Activated CD4-positive, alpha-beta T cell treated with anti-CD3 and anti-CD28 coated beads, Interleukin-10, Interleukin-2, amounts not matched to agents 100 ng/mL and 50 ng/mL, durations not matched to agents 16 hours and 8 hours (primary cell): ENCODE results near the gene GALNT14.

Experiments
- DNase-seq: peaks from one replicate; pipeline ENCODE4 v3.0.0-alpha.2; 2020

The GALNT14 gene

DNA sequence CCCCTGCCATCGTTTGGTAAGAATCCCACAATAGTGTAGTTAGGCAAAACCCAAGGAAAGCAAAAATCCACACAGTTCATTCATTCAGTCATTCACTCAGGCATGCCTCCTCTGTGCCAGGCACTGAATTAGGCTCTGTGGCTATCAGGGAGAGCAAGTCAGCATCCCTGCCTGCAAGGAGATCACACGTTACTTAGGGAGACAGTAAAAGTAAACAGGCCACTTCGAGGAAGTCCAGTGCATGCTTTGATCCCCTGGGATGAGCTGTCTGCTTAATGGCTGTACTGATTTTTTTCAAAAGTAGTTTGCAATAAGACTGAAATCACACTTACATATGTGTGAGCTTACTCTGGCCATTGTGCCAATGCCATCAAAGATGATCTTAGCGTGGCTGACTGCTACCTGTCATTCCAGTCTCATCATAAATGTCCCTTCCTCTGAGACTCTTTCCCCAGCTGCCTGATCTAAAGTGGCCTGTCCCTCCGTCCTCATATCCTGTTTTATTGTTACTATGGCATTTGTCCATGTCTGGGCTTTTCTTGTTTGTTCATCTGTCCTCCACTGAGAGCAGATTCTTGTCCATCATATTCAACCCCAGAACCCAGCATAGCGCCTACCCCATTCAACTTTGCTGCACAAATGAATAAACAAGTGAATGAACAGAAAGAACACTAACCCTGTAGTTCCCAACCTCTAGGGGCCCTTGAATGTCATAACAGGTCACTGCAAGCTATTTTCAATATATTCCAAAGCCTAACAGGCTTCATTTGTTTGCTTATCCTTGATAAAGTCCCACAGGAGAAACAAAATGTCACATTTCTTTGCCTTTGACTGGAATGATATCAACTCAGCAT lies 84.1 kb downstream of the GALNT14 start:
- no peak for DNase-seq

DNA sequence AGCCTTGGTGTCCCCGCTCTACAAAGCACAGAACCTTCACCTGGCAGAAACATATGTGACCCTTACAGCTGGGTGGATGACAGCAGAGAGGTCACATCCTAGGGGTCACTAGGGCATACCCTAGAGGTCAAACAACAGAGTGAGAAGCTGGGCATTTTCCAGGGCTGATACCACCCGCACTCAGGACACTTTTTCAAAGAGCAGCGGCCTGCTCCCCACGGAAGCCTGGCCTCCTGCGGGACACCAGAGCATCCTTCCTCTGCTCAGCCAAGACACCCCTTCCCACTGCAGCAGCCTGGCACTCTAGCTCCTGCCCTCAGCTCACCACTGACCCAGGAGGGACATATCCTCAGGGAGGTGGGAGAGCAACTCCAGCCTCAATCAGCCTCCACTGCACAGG lies 86.0 kb downstream of the GALNT14 start:
- DNase-seq = no peak

DNA sequence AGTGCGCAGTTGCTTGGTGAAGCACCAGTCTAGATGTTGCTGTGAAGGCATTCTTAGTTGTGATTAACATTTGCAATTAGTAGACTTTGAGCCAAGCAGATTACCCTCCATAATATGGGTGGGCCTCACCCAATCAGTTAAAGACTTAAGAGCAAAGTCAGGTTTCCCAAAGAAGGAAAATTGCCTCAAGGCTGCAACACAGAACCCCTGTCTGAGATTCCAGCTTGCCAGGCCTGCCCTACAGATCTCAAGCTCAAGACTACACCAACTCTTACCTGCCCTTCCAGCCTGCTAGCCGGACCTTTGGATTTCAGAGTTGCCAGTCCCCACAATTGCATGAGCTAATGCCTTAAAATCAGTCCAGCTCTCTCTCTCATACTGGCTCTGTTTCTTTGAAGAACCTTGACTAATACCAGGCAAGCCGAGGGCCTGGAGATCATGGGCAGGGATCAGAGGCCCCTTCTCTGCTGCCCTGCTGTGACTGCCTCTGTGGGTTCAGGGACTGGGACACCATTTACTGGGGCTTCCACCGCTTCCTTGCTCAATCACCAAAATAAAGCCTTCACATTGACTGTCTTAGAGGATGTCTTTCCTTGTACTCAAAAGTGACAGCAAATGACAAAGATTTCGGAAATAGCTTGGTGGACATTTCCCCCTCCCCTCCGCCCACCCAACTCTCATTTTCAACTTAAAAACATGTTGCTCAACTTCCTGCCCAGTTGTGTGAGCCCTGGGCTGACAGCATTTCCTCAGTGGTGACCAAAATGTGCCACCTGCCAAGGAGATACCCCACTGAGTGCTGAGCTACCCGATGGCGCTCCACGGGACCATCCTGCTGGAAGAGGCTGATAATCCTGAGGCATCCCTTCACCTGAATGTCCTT lies 86.7 kb downstream of the GALNT14 start:
- DNase-seq = peak; percentile 21

DNA sequence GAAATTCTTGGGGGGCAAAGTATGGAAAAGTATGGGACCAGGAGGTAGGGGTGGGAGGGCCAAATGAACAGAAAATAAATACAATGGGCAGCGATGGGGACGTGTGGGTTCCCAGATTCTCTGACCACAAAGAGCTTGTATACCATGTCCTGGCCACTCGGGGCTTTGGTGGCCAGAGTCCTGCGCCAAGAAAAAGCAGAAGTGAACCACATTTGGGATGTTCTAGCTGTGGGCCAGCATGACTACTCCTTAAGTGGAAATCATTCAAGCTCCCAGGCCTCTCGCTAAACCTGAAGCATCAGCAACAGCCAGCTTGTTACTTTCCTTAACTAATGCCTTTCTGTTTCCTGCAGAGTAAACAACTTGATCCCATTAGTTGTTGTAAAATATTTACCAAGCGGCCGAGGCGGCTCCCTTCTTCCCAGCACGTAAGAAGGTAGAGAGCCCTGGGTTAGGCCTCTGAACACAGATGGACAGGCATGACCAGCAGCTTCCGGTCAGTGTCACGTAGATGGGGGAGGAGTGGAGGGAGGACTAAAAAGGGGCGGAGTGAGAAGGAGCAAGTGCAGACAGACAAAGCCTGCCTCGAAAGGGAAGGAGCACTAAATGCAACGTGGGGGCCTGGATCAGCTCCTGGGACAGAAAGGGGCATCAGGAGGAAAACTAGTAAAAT lies 88.2 kb downstream of the GALNT14 start:
- DNase-seq = no peak

DNA sequence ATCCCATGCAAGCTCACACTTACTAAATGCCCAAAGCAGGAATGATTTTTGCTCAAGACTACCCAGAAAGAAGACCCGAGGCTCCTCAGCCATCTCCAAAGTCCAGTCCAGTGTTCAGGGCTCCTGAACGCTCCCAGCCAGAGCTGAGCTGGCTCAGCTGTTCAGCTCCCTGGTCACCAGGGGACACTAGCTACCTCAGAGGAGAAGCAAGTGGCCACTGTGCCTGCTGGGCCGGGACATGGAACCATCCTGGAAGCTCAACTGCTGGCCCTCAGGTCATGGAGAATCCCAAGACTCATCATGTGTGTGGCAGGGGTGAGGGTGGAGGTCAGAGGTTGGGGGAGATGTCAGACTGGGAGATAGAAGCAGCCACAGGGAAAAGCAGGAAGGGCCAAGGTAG lies 89.0 kb downstream of the GALNT14 start:
- no peak for DNase-seq

DNA sequence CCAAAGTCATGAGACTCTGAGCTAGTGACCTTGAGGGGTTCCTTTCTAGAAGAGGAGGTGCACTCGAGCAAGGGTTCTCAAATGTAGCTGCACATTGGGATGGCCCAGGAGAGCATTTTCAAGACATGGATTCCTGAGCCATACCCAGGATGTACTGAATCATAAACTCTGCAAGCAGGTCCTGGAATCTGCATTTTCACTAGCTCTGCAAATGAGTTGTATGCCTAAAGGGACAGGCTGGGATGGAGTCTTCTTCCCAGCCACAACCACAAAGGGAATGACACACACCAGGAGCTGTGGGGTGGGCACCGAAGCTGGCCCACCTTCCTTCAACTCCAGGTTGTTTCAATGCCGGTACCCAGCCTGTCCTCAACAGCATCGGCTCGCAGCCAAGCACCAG lies 90.6 kb downstream of the GALNT14 start:
- no peak for DNase-seq

DNA sequence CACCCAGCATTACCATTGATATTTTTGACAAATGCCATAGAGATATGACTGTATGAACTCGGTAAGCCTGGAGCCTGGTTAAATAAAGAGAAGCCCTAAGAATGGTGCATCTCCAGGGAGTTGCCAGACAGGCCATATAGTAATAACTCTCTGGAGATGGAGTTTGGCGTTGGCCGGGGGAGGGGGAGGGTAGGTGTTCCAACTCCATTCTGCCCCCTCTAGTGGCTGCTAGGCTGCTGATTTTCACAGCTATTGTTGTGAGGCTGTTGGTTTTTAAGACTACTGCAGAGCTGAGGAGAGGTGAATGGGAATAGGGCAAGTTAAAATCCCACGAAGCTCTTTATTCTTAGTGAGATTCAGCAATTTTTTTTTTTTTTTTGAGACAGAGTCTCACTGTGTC lies 99.9 kb downstream of the GALNT14 start:
- no peak for DNase-seq

DNA sequence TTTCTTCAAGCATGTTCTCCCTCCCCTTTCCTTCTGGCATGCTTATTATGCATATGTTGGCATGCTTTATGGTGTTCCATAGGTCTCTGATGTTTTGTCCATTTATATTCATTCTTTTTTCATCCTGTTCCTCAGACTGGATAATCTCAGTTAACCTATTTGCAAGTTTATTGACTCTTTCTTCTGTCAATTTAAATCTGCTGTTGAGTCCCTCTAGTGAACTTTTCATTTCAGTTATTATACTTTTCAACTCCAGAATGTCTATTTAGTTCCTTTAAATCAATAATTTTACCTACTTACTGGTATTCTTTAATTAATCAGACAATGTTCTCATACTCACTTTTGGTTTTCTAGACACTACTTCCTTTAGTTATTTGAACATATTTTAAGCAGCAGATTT lies 101.2 kb downstream of the GALNT14 start:
- DNase-seq = no peak

DNA sequence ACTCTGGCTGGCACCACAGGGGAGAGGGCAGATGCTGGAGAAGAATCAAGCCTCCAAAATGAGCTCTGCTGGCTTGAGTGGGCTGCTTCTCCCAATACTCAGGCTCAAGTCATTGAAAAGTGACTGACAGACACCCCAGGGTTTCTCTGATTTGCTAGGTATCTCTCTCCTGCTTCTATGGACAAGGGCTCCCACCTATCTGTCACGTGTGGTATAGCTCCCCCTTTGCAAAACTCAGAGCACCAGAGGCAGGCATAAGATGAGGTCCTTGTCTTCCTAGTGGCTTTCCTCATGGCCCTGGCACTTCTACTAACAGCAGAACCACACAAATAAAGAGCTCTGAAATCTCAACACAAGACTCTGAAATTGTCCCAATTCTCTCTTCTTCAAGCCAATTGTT lies 105.2 kb downstream of the GALNT14 start:
- no peak for DNase-seq

DNA sequence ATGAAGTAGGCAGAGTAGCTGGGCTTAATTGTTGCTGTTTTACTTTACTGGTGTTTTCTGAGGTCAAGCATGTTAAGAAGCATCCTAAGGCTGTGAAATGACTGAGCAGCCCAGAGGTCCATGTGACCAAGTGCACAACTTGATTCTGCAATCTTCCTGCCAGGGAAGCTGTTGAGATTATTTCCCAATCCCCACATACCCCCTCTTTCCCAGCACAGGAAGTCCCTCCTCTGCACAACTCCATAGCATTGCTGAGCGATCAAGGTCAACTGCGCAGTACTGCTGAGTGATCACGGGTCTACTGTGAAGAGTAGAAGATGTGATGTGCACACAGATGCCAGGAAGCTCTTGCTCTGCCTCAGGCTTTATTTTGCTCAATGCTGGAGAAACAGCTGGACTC lies 105.8 kb downstream of the GALNT14 start:
- DNase-seq = no peak

DNA sequence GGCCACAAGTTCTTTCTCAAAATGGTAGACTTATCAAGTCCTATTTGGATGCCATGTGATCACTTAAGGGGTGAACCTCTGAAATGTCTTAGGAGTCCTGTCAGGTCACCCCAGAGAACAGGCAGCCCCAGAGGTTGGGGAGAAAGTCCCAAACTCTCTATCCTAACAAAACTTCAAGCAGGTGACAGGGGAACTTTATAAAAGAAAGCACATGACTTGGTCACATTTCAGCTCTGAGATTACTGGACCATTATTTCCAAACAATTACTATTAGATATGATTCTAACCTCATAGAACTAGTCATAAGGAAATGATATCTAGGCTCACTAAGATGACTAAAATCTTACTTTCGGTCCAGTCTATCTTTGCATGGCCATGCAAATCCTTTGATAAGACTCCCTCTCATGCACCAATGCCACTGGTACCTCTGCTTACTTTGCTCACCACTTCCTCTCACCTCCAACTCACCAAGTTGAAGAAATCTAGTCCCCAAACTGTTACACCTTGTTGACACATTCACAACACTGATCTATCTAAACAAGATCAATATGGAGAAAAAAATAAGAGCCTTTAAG lies 107.0 kb downstream of the GALNT14 start:
- DNase-seq = no peak

DNA sequence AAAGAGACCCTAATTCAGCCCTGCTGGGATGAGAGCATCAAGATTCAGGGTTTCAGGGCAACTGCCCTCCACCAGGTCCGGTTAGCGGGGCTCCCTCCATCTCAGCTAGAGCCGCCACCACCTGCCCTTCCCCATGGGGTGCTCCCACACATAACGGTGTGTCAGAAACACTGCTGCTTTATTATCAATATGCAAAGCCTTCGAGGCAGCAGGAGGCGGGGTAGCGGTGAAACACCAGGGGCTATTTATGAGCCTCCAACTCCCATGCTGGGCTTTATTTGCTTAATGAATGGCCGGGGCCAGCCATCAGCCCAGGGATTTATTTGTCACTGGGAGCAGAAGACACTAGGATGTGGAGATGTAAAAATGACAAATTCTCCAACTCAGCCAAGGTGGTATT lies 109.8 kb downstream of the GALNT14 start:
- DNase-seq = no peak

DNA sequence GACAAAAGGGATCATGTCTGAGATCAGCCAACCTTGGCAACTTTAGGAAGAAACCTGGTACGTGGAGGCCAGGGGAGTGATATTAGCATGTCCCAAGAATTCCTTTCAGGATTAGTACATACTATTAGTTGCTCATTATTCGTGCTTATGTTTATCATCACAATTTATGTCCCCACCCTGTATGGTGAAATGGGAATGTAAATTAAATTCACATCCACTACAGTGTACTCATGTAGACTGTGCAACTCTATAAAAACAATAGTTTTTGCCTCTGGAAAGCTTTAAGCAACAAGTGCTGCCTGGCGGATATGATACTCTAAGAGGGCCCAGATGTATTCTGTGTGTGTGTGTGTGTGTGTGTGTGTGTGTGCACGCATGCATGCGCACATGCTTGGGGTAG lies 110.7 kb downstream of the GALNT14 start:
- DNase-seq = no peak

DNA sequence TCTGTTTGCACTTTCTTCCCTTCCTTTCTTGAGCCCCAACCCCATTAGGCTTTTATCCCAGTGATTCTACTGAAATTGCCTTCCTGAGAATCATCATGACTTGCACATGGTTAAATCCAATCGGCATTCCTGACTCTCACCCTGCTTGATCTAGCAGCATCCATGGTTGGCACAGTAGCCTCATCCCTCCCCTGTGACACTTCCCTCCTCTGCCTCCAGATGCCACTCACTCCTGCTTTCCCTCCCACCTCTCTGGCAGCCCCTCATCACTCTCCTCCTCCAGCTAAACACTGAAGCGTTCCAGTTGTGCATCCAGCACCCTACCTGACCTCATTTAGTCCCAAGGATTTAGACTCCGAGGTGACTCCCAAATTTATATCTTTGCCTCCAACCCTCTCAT lies 114.7 kb downstream of the GALNT14 start:
- DNase-seq = no peak

DNA sequence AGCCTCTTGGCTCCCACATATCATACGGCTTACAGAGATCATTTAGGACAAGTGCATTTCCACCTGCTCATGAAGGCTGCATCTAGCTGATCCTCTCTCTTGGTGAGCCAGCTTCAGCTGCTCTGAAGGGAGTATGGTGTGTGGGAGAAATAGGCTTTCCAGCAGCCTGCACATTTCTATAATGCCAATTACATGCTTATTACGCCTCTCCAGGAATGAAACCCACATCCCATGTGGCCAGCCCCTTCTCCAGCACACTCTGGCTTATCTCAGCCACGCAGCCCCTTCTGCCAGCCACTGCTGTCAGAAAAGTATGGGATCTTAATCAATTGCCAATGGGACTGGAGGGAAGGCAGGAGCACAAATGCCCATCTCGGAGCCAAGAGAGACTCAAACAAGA lies 117.5 kb downstream of the GALNT14 start:
- no peak for DNase-seq

DNA sequence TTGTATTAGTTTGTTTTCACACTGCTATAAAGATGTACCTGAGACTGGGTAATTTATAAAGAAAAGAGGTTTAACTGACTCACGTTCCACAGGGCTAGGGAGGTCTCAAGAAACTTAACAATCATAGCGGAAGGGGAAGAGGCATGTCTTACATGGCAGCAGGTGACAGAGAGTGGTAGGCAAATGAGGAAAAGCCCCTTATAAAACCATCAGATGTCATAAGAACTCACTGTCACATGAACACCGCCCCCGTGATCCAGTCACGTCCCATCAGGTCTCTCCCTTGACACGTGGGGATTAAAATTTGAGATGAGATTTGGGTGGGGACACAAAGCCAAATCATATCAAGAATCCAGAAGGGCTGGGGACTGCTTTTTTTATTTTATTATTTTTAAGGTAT lies 120.0 kb downstream of the GALNT14 start:
- DNase-seq = no peak

DNA sequence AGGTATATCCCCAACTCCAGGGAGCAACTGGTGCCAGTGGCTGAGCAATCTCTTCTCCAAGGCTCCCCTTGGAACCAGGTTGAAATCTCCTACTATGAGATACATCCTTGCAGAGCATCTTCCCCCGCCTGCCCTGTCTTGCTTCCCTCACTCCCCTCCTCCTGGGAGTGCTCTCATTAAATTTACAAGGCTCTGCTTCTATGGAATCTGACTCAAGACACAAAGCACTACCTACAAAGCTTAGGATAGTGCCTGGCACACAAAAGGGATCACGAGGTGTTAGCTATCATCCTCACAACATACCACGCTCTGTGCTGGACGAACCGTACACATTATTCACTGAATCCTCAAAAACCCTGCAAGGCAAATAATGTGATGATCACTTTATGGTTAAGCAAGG lies 121.6 kb downstream of the GALNT14 start:
- no peak for DNase-seq

DNA sequence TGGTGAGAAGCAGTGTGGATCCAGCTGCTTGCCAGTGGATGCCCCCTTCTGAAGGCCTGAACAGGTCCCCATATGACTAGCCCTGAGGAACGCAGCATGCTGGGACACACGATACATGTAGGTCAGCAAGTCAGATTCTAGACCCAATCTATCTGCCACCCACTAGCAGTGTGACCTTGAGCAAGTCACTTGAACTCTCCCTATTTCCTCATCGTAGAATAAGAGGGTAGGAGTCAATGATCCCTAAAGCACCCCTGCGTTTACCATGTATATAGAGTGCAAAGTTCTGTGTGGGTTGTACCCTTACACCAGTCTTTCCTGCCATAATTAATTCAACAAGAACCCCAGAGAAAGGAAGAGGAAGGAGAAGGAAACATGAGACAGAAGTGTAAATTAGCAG lies 123.7 kb downstream of the GALNT14 start:
- DNase-seq = no peak

DNA sequence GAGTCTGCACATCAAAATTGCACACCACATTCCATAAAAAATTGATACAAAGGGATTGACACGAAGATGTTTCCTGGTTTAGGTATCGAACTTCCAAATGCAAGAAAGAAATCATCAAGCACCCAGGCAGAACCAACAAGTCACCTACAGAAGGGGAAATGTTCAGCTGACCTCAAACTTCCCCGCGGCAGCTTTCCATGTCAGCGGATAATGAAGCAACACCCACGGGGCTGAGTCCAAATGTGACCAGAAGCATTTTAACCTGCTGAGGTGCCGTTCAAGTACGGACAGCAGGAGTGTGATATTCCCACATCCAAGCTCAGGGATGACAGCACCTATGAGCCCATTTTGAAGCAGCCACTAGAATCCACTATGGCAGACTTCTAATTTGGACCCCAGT lies 124.9 kb downstream of the GALNT14 start:
- no peak for DNase-seq

DNA sequence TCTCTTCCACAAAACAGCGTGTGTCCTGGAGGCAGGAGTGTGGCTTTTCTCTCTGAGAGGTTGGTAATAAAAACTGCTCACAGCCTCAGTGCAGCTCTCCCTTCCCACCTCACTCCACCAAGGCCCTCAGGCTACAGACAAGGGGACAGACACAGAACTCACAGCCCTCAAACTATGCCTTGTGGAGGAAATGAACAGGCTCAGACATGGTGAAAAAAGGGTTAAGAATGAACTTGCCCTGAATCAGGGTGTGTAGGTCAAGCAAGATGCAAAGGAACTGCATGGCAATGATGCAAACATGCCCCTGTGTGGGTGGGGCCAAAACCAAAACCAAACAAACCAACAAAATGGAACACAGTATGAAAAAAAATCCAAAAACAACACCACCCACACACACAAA lies 125.8 kb downstream of the GALNT14 start:
- DNase-seq = no peak

DNA sequence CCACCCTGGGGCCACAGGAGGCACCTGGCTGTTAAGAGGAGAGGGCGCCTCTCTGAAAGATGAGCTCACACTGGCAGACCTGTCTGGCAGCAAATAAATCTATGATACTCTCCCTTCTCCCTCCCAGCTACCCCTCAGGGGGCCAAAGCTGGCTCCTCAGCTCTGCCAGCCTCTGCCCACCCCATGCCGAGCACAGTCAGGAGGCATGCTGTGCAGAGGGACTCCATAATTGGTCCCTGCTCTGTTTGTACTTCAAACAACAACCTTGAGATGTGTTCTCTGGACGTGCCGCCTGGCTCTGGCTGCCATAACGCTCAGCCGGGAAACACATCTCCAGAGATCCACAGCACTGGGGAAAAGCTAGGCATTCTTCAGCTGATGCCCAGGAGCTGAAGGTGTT lies 126.7 kb downstream of the GALNT14 start:
- no peak for DNase-seq

DNA sequence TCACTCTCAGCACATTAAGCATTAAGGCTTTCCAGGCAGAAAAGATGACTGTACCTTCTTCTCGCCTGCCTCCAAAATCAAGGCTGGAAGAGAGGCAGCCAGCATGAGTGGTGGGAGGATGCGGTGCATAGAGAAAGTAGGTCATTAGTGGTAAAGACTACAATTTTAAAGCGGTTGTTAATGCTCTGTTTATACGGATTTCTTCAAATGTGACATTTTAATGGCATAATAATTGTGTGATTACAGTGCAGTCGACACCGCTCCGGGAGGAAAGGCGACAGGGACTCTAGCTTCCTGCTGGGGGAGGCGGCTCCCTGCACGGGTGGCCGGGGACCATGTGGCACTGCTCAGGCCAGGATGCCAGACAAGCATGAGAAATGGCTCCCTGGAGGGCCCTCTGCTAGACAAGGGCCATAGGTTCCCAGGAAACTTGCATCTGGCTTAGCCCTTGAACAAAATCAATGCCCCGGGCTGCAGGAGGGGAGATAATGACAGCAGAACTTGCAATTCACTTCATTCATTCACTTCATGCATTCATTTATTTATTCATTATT lies 129.6 kb downstream of the GALNT14 start:
- no peak for DNase-seq

DNA sequence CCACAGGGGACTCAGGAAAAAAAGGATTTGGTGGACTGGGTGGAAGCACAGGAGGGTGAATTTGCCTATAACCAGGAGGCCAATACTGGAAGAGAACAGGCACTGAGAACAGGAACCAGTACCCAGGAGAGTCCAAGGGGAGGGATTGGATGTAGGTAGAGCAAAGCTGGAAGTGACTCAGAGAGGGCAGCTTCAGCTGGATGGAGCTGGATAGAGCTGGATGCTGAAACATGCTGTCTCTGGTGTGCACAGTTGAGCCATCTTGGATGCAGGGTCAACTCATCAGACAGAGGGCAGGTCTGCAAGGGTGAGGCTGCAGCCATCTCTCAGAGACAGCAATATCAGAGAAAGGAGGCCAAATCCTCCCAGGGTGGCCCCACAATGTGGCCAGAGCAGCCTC lies 134.0 kb downstream of the GALNT14 start:
- no peak for DNase-seq
